ENCODE results near the gene SLC16A2. TPM values are rescaled to one million over a fixed set of nuclear protein-coding genes. Genes with fewer than 3 reads are reported as not detected.
"Not testable (repeated sequence)": the region's sequence is repeated elsewhere in the genome, so short reads cannot be mapped to it uniquely, and the experiment has no call there.

The SLC16A2 gene
- total RNA-seq, 6 experiments from 2014 or later, result 16.7 to 68.8 (median 53.4) TPM

- H3K4me1 ChIP-seq, result no peaks in the 10 kb centered on the region
- no peaks in the 10 kb centered on the region for H3K36me3 ChIP-seq
- whole genome bisulfite sequencing (ENCODE audit: insufficient coverage, low coverage, low lambda C conversion rate, missing lambda C conversion rate), result 21% methylated on average over 1 of the region's 1 CpG
- no peaks in the 10 kb centered on the region for H3K27me3 ChIP-seq
- ATAC-seq (peak in 3 of 4 donors; percentile 40 to 90 (median 51)), DNase-seq (no peak)
- no peak overlapping the region for H3K4me3 ChIP-seq
- TF ChIP-seq CTCF (IDR thresholded peaks at IDR 0.05), result no peak
- no peak for TF ChIP-seq POLR2A (IDR thresholded peaks at IDR 0.05)
- no peaks in the 10 kb centered on the region for H3K9me3 ChIP-seq
- intact Hi-C loops (cut with DNase I), result no loop called here
- no peak overlapping the region for H3K27ac ChIP-seq
These were observed 29.6 kb downstream of the SLC16A2 start for GRCh38 chrX:74450803-74451449.

- Histone ChIP-seq H3K27me3 (no peaks in the 10 kb centered on the region), H3K36me3 (no peaks in the 10 kb centered on the region), H3K4me1 (no peaks in the 10 kb centered on the region), H3K4me3 (no peak overlapping the region), H3K9me3 (no peaks in the 10 kb centered on the region), H3K27ac (no peak overlapping the region)
- no peak for TF ChIP-seq POLR2A (IDR thresholded peaks at IDR 0.05)
- no peak for TF ChIP-seq CTCF (IDR thresholded peaks at IDR 0.05)
- DNase-seq (peak in 2 of 3 donors; percentile 22 to 43), ATAC-seq (peak in 3 of 4 donors; percentile 29 to 69 (median 45))
- WGBS (ENCODE audit: insufficient coverage, low coverage, low lambda C conversion rate, missing lambda C conversion rate), result 43% methylated on average over 4 of the region's 5 CpGs
- intact Hi-C loops (cut with DNase I), result no loop called here
These were observed 30.3 kb downstream of the SLC16A2 start for GRCh38 chrX:74451450-74452198.

- no peak for DNase-seq
- ATAC-seq, result no peak
- no peak overlapping the region for H3K27ac ChIP-seq
- no peaks in the 10 kb centered on the region for H3K27me3 ChIP-seq
- intact Hi-C loops (cut with DNase I), result no loop called here
- TF ChIP-seq CTCF (IDR thresholded peaks at IDR 0.05) (no peak), POLR2A (IDR thresholded peaks at IDR 0.05) (no peak)
- no CpG with 5 or more reads among the region's 2 CpGs for WGBS (ENCODE audit: insufficient coverage, low coverage, low lambda C conversion rate, missing lambda C conversion rate)
- H3K36me3 ChIP-seq, result no peaks in the 10 kb centered on the region
- H3K4me1 ChIP-seq, result no peaks in the 10 kb centered on the region
- H3K4me3 ChIP-seq, result no peak overlapping the region
- no peaks in the 10 kb centered on the region for H3K9me3 ChIP-seq
These were observed 30.8 kb downstream of the SLC16A2 start for GRCh38 chrX:74452199-74452481.

GRCh38 chrX:74453178-74453577 lies 31.9 kb downstream of the SLC16A2 start:
- H3K27me3 ChIP-seq, result no peaks in the 10 kb centered on the region
- no peak overlapping the region for H3K4me3 ChIP-seq
- H3K9me3 ChIP-seq, result no peaks in the 10 kb centered on the region
- 64% methylated on average over 7 of the region's 7 CpGs for WGBS (ENCODE audit: insufficient coverage, low coverage, low lambda C conversion rate, missing lambda C conversion rate)
- H3K36me3 ChIP-seq, result no peaks in the 10 kb centered on the region
- H3K27ac ChIP-seq, result no peak overlapping the region
- intact Hi-C loops (cut with DNase I), result no loop called here
- no peak for TF ChIP-seq CTCF (IDR thresholded peaks at IDR 0.05)
- TF ChIP-seq POLR2A (IDR thresholded peaks at IDR 0.05), result no peak
- DNase-seq (no peak), ATAC-seq (no peak)
- H3K4me1 ChIP-seq, result no peaks in the 10 kb centered on the region

GRCh38 chrX:74454233-74454632 lies 32.9 kb downstream of the SLC16A2 start:
- intact Hi-C loops (cut with DNase I); H3K27ac ChIP-seq; ATAC-seq; H3K9me3 ChIP-seq; H3K4me3 ChIP-seq; H3K36me3 ChIP-seq; DNase-seq; H3K4me1 ChIP-seq; H3K27me3 ChIP-seq: not testable (repeated sequence)
- 92% methylated on average over 2 of the region's 3 CpGs for WGBS (ENCODE audit: insufficient coverage, low coverage, low lambda C conversion rate, missing lambda C conversion rate)

Measured in right lobe of liver (tissue), 6 donors.